Liver (tissue), 9 donors: Measurements from ENCODE around the gene TEDC1. TPM values are rescaled to one million over a fixed set of nuclear protein-coding genes. Genes with fewer than 3 reads are reported as not detected.
A peak's percentile ranks its signal among the peaks of the same experiment; 100 is the strongest.

Experiments used
- DNase-seq: peaks from one replicate; pipeline ENCODE4 v3.0.0-alpha.2; 2017; ENCODE audit warnings: low spot score
- H3K27ac ChIP-seq, 2 donors: one replicate each; pipeline ENCODE4 v1.7.0; 2013; ENCODE audit warnings: inconsistent platforms in 2 of 2, low read length in 2 of 2, control low read depth in 1 of 2, low read depth in 1 of 2, mild to moderate bottlenecking in 1 of 2
- H3K27me3 ChIP-seq, 4 donors: one replicate each; pipeline versions ENCODE4 v1.6.1 to v1.7.0; 2013; ENCODE audit warnings: low read length in 3 of 4, inconsistent platforms in 1 of 4, mild to moderate bottlenecking in 1 of 4, moderate library complexity in 1 of 4; ENCODE audit not compliant: control insufficient read depth in 4 of 4, insufficient read depth in 4 of 4
- H3K36me3 ChIP-seq, 4 donors: one replicate each; pipeline versions ENCODE4 v1.6.1 to v1.7.0; 2013; ENCODE audit warnings: low read length in 3 of 4, mild to moderate bottlenecking in 3 of 4, low read depth in 1 of 4, moderate library complexity in 1 of 4; ENCODE audit not compliant: control insufficient read depth in 4 of 4, insufficient read depth in 3 of 4
- H3K4me1 ChIP-seq, 4 donors: one replicate each; pipeline versions ENCODE4 v1.6.1 to v1.7.0; 2013; ENCODE audit warnings: low read length in 3 of 4, mild to moderate bottlenecking in 3 of 4, moderate library complexity in 1 of 4; ENCODE audit not compliant: control insufficient read depth in 4 of 4, insufficient read depth in 4 of 4
- H3K4me3 ChIP-seq, 3 donors: one replicate each; pipeline versions ENCODE4 v1.6.1 to v1.7.0; 2013; ENCODE audit warnings: low read length in 3 of 3, control low read depth in 1 of 3, low read depth in 1 of 3, mild to moderate bottlenecking in 1 of 3
- H3K9ac ChIP-seq, 2 donors: one replicate each; pipeline ENCODE4 v1.7.0; 2013; ENCODE audit warnings: low read length in 2 of 2, mild to moderate bottlenecking in 2 of 2, moderate library complexity in 2 of 2, control low read depth in 1 of 2, low read depth in 1 of 2
- H3K9me3 ChIP-seq, 4 donors: one replicate each; pipeline versions ENCODE4 v1.6.1 to v1.7.0; 2013; ENCODE audit warnings: low read length in 3 of 4; ENCODE audit not compliant: control insufficient read depth in 4 of 4
- EGR1 ChIP-seq, 2 donors: IDR thresholded peaks; 2 replicates each; pipeline ENCODE4 v1.6.1; 2016 to 2018; ENCODE audit warnings: antibody characterized with exemption in 2 of 2, low read depth in 2 of 2
- FOXA1 ChIP-seq: IDR thresholded peaks from 2 replicates; pipeline ENCODE4 v1.6.1; 2016; ENCODE audit warnings: antibody characterized with exemption
- GABPA ChIP-seq, 2 donors: IDR thresholded peaks in 1 of 2; conservative IDR thresholded peaks in 1 of 2; 2 replicates each; pipeline ENCODE4 v1.6.1; 2016; ENCODE audit warnings: antibody characterized with exemption in 2 of 2, mild to moderate bottlenecking in 1 of 2, moderate library complexity in 1 of 2
- HNF4A ChIP-seq, 2 donors: conservative IDR thresholded peaks; 2 replicates each; pipeline ENCODE4 v1.6.1; 2016; ENCODE audit warnings: antibody characterized with exemption in 2 of 2, mild to moderate bottlenecking in 2 of 2
- JUND ChIP-seq, 2 donors: IDR thresholded peaks; 2 replicates each; pipeline ENCODE4 v1.6.1; 2016; ENCODE audit warnings: antibody characterized with exemption in 2 of 2
- RAD21 ChIP-seq, 2 donors: IDR thresholded peaks; 2 replicates each; pipeline ENCODE4 v1.6.1; 2016; ENCODE audit warnings: antibody characterized with exemption in 2 of 2, mild to moderate bottlenecking in 2 of 2
- REST ChIP-seq: IDR thresholded peaks from 2 replicates; pipeline ENCODE4 v1.6.1; 2016; ENCODE audit warnings: antibody characterized with exemption, mild to moderate bottlenecking
- RXRA ChIP-seq, 2 donors: IDR thresholded peaks; 2 replicates each; pipeline ENCODE4 v1.6.1; 2017 to 2018; ENCODE audit warnings: antibody characterized with exemption in 2 of 2, mild to moderate bottlenecking in 1 of 2
- SP1 ChIP-seq: IDR thresholded peaks from 2 replicates; pipeline ENCODE4 v1.6.1; 2018; ENCODE audit warnings: antibody characterized with exemption, mild to moderate bottlenecking
- TAF1 ChIP-seq: conservative IDR thresholded peaks from 2 replicates; pipeline ENCODE4 v1.6.1; 2016; ENCODE audit warnings: antibody characterized with exemption, mild to moderate bottlenecking
- YY1 ChIP-seq: IDR thresholded peaks from 2 replicates; pipeline ENCODE4 v1.6.1; 2016; ENCODE audit warnings: antibody characterized with exemption, mild to moderate bottlenecking
- ZBTB33 ChIP-seq: IDR thresholded peaks from 2 replicates; pipeline ENCODE4 v1.6.1; 2016; ENCODE audit warnings: antibody characterized with exemption
- WGBS: extraction: QIAGEN DNeasy Blood & Tissue Kit; methylation state at CpG from one replicate; pipeline ENCODE4 v1.1.7; 2013; 5-methylcytosine and 5-hydroxymethylcytosine counted together
- polyA plus RNA-seq, 2 donors: library from polyadenylated mRNA; stranded (reverse) in 1 of 2; unstranded in 1 of 2; fragments of 200-250 nt in 1 of 2; fragments of >200 nt in 1 of 2; fragmentation: Nextera tagmentation in 1 of 2; extraction: Ambion mirVana in 1 of 2; gene quantifications; one replicate each; pipeline versions ENCODE4 v1.2.1 to v1.2.3, GENCODE V29; 2013 to 2015
- total RNA-seq, 2 donors: library from RNA; depleted of rRNA; stranded (reverse); fragments of >200 nt; gene quantifications; one replicate each; pipeline ENCODE4 v1.2.3, GENCODE V29; 2014
- TF ChIP-seq, protein P1 (sequence below): IDR thresholded peaks from 2 replicates; pipeline ENCODE4 v1.6.1; 2016; ENCODE audit warnings: antibody characterized with exemption
- TF ChIP-seq, protein P2 (sequence below): IDR thresholded peaks from 2 replicates; pipeline ENCODE4 v1.6.1; 2016; ENCODE audit warnings: antibody characterized with exemption
- donor health status: healthy.
- donor health status: healthy.
- donor health status: healthy.
- donor health status: healthy.
- donor health status: healthy.

Gene TEDC1
- total and polyA plus RNA-seq, 4 donors: 0.97 to 7.5 (median 3.2) TPM

- Histone ChIP-seq H3K27me3 (no peaks in the 10 kb centered on the region), H3K9me3 (no peaks in the 10 kb centered on the region), H3K9ac (no peak overlapping the region), H3K27ac (peak overlapping the region; percentile 52 to 85), H3K36me3 (peaks cover 0 to 1% (median 0%) of the 10 kb centered on the region in 4 donors), H3K4me1 (peaks cover 10 to 33% (median 17%) of the 10 kb centered on the region in 4 donors), H3K4me3 (no peak overlapping the region)
- 76% methylated on average over 18 of the region's 18 CpGs for WGBS
- no peak for DNase-seq
- TF ChIP-seq JUND (IDR thresholded peaks at IDR 0.05) (no peak), GABPA (IDR thresholded peaks at IDR 0.05 in 1 of 2, conservative IDR thresholded peaks at IDR 0.05 in 1 of 2) (no peak), SP1 (no peak), ZBTB33 (no peak), EGR1 (IDR thresholded peaks at IDR 0.05; ENCODE audit: low read depth in 2 of 2) (no peak), RXRA (IDR thresholded peaks at IDR 0.05) (no peak), HNF4A (conservative IDR thresholded peaks at IDR 0.05) (no peak), FOXA1 (no peak)
- TF ChIP-seq, protein P1, sequence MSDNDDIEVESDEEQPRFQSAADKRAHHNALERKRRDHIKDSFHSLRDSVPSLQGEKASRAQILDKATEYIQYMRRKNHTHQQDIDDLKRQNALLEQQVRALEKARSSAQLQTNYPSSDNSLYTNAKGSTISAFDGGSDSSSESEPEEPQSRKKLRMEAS: no peak
- TF ChIP-seq, protein P2, sequence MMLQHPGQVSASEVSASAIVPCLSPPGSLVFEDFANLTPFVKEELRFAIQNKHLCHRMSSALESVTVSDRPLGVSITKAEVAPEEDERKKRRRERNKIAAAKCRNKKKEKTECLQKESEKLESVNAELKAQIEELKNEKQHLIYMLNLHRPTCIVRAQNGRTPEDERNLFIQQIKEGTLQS: no peak
Observed at GRCh38 chr14:105482486-105483110, 8.4 kb upstream of the TEDC1 start.

DNA sequence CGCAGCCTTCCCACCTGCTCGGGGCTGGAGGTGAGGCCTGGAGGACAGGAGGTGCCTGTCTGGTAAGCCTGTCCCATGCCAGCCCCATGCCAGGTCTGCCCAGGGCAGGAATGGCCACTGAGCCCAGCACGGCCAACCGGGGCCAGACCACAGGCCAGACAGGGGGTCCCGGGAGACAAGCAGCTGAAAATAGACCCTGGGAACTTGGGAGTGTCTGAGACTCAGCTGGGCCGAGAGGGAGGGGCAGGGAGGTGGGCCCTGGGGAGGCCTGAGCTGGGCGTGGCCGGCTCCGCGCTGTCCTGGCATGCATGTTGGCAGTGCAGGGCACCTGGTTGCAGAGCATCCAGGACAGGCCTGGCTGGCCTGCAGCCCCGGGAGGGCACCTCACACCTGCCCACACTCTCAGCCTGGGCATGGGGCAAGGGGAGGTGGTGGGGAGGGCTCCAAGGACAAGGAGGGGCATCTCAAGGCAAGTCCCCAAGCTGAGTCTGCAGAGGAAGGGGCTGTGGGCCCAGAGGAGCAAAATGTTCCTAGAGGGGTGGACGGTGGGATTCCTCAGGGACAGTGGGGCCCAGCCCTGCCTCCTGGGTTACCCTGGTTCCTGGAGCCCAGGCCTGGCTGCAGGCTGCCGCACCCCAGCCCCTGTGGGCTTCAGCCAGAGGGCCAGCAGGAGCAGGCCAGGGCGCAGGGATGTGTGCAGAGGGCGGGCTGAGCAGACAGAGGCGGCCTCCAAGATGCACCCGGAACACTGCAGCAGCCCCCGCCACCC lies 7.6 kb upstream of the TEDC1 start:
- peaks cover 0 to 1% (median 0%) of the 10 kb centered on the region in 4 donors for H3K36me3 ChIP-seq
- no peak overlapping the region for H3K4me3 ChIP-seq
- no peak for DNase-seq
- peak overlapping the region in 1 of 2 donors; percentile 85 for H3K27ac ChIP-seq
- H3K27me3 ChIP-seq: no peaks in the 10 kb centered on the region
- WGBS: 78% methylated on average over 18 of the region's 18 CpGs
- no peaks in the 10 kb centered on the region for H3K9me3 ChIP-seq
- TF ChIP-seq FOXA1: no peak
- TF ChIP-seq, protein P2: no peak
- no peak for TF ChIP-seq RAD21 (IDR thresholded peaks at IDR 0.05)
- TF ChIP-seq YY1: no peak
- TF ChIP-seq HNF4A (conservative IDR thresholded peaks at IDR 0.05): no peak
- TF ChIP-seq EGR1 (IDR thresholded peaks at IDR 0.05; ENCODE audit: low read depth in 2 of 2): no peak
- no peak for TF ChIP-seq GABPA (IDR thresholded peaks at IDR 0.05 in 1 of 2, conservative IDR thresholded peaks at IDR 0.05 in 1 of 2)
- TF ChIP-seq, protein P1: no peak
- no peak for TF ChIP-seq JUND (IDR thresholded peaks at IDR 0.05)
- TF ChIP-seq SP1: no peak
- no peak for TF ChIP-seq REST
- no peak for TF ChIP-seq TAF1
- no peak for TF ChIP-seq RXRA (IDR thresholded peaks at IDR 0.05)
- no peak for TF ChIP-seq ZBTB33
- H3K4me1 ChIP-seq: peaks cover 10 to 39% (median 18%) of the 10 kb centered on the region in 4 donors
- no peak overlapping the region for H3K9ac ChIP-seq
